Activated CD4-positive, alpha-beta T cell treated with anti-CD3 and anti-CD28 coated beads, Interleukin-2, amount 10 ng/mL, durations not matched to agents 24 days and 14 days (primary cell): ENCODE measurements around the gene DEPDC5. TPM values are rescaled to one million over a fixed set of nuclear protein-coding genes. Genes with fewer than 3 reads are reported as not detected.
A peak's percentile ranks its signal among the peaks of the same experiment; 100 is the strongest.

Experiments used
- DNase-seq: peaks from one replicate; pipeline ENCODE4 v3.0.0; 2022
- H3K27ac Mint-ChIP-seq: one replicate; pipeline ENCODE4 v1.8.0; 2022; ENCODE audit warnings: mild to moderate bottlenecking, mixed read lengths
- H3K27me3 Mint-ChIP-seq: one replicate; pipeline ENCODE4 v1.8.0; 2022; ENCODE audit warnings: mixed read lengths
- H3K36me3 Mint-ChIP-seq: one replicate; pipeline ENCODE4 v1.8.0; 2022; ENCODE audit warnings: low read depth, mild to moderate bottlenecking, mixed read lengths
- H3K4me1 Mint-ChIP-seq: one replicate; pipeline ENCODE4 v1.8.0; 2021; ENCODE audit warnings: mixed read lengths
- H3K4me3 Mint-ChIP-seq: one replicate; pipeline ENCODE4 v1.8.0; 2022; ENCODE audit warnings: mild to moderate bottlenecking, moderate library complexity, mixed read lengths
- H3K9me3 Mint-ChIP-seq: one replicate; pipeline ENCODE4 v1.8.0; 2021; ENCODE audit warnings: mixed read lengths
- intact Hi-C: fragments of 100-400 bp; cut with micrococcal nuclease; formaldehyde crosslinking; loops from one replicate; pipeline ENCODE4 v1.15.1; 2023
- total RNA-seq: library from RNA; stranded (reverse); gene quantifications from 2 replicates; pipeline ENCODE4 v1.2.3, GENCODE V29; 2022

The DEPDC5 gene
- total RNA-seq, 1 donor from 2014 or later, result 37.9 TPM

DNA sequence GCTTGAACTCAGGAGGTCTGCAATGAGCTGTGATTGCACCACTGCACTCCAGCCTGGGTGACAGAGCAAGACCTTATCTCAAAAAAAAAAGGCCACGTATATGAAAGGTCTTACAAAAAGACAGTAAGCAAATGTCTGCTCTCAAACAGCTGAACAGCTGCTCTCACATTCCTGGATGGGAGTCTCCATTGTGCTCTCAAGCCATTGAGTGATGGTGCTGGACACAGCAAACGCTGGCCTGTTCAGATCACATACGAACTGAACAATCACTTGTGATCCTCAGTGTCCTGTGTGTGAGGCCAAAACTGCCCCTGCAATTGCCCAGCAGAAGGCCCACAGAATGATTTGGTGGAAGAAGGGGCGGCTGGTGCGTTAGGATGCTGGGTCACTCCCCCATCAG lies 156.2 kb downstream of the DEPDC5 start:
- H3K27ac Mint-ChIP-seq, result no peak overlapping the region
- no peaks in the 10 kb centered on the region for H3K27me3 Mint-ChIP-seq
- intact Hi-C loops, result no loop called here

DNA sequence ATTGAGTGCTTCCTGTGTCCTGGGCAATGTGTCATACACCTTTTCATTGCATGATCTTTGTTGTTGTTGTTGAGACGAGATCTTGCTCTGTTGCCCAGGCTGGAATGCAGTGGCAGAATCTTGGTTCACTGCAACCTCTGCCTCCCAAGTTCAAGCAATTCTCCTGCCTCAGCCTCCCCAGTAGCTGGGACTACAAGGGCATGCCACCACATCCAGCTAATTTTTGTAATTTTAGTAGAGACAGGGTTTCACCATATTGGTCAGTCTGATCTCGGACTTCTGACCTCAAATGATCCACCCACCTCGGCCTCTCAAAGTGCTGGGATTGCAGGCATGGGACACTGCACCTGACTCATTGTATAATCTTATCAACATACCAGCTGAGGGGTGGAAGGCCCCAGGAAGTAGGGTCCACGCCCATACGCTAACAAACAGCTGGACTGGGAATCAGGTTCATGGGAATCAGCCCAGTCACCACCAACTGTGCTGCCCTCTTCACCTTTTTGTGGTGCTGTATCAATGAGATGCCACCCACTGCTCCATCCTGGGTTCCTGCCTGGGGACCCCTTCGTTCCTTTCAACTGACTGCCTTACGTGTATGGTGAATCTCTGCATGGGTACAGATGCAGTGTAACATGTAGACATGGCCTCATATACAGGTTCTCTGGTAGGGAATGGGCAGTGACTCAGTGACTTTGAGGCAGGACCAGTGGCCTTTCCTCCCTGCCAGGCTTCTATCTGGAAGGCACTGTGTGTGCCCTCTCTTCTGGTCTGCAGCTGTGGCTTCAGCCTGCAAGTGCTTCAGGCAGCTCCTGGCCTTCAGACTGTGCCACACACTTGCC lies 158.0 kb downstream of the DEPDC5 start:
- intact Hi-C loops, result no loop called here
- no peak for DNase-seq
- Mint-ChIP-seq H3K4me1 (no peaks in the 10 kb centered on the region), H3K4me3 (no peak overlapping the region), H3K36me3 (peaks cover 14% of the 10 kb centered on the region), H3K27ac (no peak overlapping the region), H3K9me3 (no peaks in the 10 kb centered on the region), H3K27me3 (no peaks in the 10 kb centered on the region)

More for the DNA sequence above, 156.2 kb downstream of the DEPDC5 start:
- no peaks in the 10 kb centered on the region for H3K4me1 Mint-ChIP-seq
- no peak for DNase-seq
- no peak overlapping the region for H3K4me3 Mint-ChIP-seq
- H3K36me3 Mint-ChIP-seq, result peaks cover 16% of the 10 kb centered on the region
- H3K9me3 Mint-ChIP-seq, result no peaks in the 10 kb centered on the region

DNA sequence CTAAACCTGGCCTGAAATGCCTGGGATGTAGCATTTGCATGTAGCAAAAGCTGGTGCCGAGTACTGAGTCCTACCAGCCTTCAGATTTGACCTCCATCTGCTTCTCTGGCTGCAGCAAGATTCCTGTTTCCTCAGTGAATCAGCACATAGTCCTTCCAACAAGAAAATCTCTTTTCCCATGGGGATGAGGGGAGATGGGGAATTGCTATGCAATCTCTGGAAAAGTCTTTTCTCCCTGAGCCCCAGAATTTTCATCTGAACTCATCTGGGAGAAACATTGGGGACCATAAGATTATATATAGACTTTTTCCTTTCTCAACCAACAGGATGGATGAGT lies 158.6 kb downstream of the DEPDC5 start:
- Mint-ChIP-seq H3K9me3 (no peaks in the 10 kb centered on the region), H3K4me3 (no peak overlapping the region), H3K4me1 (peaks cover 5% of the 10 kb centered on the region), H3K36me3 (peaks cover 10% of the 10 kb centered on the region), H3K27me3 (no peaks in the 10 kb centered on the region), H3K27ac (no peak overlapping the region)
- intact Hi-C loops, result no loop called here
- DNase-seq, result no peak

DNA sequence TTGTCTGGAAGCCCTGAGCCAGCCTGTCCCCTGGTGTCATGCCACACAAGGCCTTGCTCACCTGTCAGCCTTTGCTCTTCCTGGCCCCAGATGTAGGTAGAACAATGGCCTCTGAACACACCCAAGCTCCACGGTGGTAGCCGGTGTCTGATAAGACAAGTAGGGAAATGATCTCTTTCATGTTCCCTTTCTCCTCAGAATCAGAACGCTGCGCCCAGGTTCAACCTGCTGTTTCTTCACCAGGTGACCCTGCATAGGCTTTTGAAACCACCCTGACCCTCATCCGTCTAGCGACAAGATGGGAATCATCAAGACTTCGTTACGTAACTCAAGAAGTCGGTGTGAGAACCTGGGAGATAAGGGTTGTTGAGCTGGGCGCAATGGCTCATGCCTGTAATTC lies 161.8 kb downstream of the DEPDC5 start:
- DNase-seq, result no peak
- no peak overlapping the region for H3K4me3 Mint-ChIP-seq
- no peaks in the 10 kb centered on the region for H3K27me3 Mint-ChIP-seq
- H3K9me3 Mint-ChIP-seq, result no peaks in the 10 kb centered on the region
- H3K36me3 Mint-ChIP-seq, result no peaks in the 10 kb centered on the region
- H3K4me1 Mint-ChIP-seq, result peaks cover 9% of the 10 kb centered on the region
- no peak overlapping the region for H3K27ac Mint-ChIP-seq
- intact Hi-C loops, result no loop called here

DNA sequence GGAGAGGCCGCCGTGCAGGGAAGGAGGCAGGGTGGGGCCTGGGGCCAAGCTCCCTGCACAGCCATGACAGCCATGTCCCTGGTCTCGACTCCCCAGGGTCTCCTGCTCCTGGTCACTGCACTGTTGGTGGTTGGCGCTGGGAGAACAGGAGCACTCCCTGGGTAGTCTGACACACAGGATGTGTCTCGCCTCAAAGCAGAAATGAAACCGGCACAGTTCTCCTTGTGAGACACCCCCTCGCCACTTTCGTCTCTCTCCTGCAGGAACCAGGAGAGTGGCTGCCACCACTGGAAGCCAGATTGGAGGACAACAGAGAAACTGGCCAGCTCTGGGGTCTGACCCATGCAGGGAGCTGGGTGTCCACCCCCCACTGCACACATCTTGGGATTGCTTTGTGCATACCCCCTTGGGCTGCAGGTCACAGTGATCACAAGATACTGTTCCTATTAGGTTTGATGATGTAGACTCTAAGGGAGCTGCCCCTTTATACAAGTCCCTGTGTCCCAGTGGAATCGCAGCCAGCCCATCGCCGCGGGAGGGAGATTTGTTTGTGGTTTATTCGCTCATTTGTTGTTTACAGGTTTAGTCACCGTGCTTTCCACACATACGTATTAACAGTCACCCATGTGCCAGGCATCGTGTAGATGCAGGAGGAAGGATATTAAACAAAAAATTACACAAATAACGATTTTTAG lies 163.6 kb downstream of the DEPDC5 start:
- Mint-ChIP-seq H3K4me1 (peaks cover 9% of the 10 kb centered on the region), H3K4me3 (no peak overlapping the region), H3K27me3 (no peaks in the 10 kb centered on the region), H3K27ac (no peak overlapping the region), H3K9me3 (no peaks in the 10 kb centered on the region), H3K36me3 (no peaks in the 10 kb centered on the region)
- DNase-seq, result peak; percentile 68
- intact Hi-C loops, result no loop called here

DNA sequence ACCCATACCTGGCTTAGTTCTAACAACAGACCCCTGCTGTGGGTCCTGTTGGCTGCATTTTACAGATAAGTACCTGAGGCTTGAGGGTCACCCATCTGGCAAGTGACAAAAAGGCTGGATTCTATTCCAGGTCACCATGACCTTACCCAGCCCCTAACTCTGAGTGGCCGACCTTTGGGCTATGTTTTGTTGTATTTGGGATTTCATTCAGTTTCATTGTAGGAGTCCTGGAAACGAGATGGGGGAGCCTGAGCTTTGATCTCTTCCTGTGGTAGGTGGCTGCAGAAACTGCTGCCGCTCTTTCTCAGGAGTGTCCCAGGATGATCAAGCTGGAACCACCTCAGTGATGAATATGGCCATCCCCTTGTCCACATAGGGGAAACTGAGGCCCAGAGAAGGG lies 165.9 kb downstream of the DEPDC5 start:
- Mint-ChIP-seq H3K4me1 (peaks cover 21% of the 10 kb centered on the region), H3K36me3 (no peaks in the 10 kb centered on the region), H3K27me3 (peaks cover 2% of the 10 kb centered on the region), H3K9me3 (no peaks in the 10 kb centered on the region), H3K27ac (no peak overlapping the region), H3K4me3 (no peak overlapping the region)
- no peak for DNase-seq
- intact Hi-C loops, result no loop called here

DNA sequence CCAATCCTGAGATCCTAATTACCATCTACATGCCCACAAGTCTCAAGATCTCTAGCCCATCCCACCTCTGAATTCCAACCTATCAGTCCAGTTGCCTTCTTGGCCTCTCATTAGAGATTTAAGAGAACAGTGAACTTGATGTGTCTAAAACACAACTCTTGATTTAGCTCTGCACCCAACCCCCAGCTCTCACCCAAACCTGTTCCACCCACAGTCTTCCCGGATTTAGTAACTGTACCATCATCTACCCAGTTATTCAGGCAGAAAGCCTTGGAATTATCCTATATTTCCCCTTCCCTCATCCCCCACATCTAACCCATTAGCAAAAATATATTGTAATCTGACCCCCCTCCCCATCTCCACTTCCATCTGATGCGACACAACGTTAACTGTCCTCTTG lies 166.5 kb downstream of the DEPDC5 start:
- no peaks in the 10 kb centered on the region for H3K36me3 Mint-ChIP-seq
- H3K27ac Mint-ChIP-seq, result no peak overlapping the region
- DNase-seq, result no peak
- peaks cover 4% of the 10 kb centered on the region for H3K9me3 Mint-ChIP-seq
- intact Hi-C loops, result no loop called here
- no peak overlapping the region for H3K4me3 Mint-ChIP-seq
- H3K4me1 Mint-ChIP-seq, result peaks cover 21% of the 10 kb centered on the region
- H3K27me3 Mint-ChIP-seq, result peaks cover 6% of the 10 kb centered on the region

DNA sequence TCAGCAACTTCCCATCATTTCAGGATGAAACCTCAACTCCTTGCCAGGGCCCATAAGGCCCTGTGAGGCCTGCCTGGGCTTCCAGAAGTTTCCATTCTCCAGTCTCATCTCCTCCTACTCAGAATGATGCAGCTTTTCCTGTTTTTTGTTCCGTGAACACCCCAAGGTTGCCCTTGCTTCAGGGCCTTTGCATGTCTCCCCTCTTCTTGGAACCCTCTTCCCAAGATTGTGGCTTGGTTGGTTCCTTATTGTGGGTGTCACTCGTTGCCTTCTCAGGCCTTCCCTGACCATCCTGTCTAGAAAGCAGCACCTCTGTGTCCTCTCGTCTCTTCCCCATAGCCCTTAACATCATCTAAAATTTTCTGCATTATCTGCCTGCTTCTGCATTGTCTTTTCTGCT lies 167.3 kb downstream of the DEPDC5 start:
- Mint-ChIP-seq H3K36me3 (no peaks in the 10 kb centered on the region), H3K9me3 (peaks cover 4% of the 10 kb centered on the region), H3K27me3 (peaks cover 11% of the 10 kb centered on the region), H3K4me1 (peaks cover 21% of the 10 kb centered on the region), H3K4me3 (no peak overlapping the region), H3K27ac (no peak overlapping the region)
- intact Hi-C loops, result no loop called here
- no peak for DNase-seq

DNA sequence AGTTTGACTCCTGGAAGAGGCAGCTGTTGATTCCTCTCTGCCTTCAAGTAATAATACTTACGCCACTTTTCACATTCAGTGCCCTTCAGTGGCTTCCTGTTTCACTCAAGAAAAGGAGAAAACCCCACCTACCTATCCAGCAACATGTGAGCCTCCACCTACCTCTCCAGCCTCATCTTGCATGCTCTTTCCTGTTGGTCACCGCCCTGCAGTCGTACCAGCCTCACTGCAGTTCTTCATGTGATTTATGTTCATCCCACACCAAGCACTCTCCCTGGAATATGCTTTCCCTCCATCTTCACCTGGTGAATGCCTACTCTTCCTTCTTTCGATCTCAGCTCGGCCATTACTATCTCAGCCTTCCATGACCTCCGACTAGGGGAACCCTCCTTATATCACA lies 168.7 kb downstream of the DEPDC5 start:
- H3K27me3 Mint-ChIP-seq, result peaks cover 12% of the 10 kb centered on the region

DNA sequence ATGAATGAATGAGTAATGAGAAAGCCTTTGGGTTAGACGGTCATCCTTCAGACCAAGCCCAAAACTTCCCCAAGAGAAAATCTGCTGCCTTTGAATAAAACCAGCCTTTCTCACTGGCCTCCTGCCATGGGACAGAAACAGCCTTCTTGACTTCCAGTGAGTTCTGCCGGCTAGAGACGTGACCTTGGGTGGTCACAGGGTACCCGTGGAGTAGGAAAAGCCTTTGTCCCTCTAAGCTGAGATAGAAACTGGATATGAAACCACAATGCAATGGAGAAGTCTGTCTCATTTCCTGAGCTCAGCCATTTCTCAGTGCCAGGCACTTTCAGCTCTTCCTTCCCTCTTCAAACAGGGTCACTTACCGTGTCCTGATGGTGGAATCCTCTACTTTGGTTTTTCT lies 169.3 kb downstream of the DEPDC5 start:
- no peak overlapping the region for H3K27ac Mint-ChIP-seq
- peaks cover 12% of the 10 kb centered on the region for H3K4me1 Mint-ChIP-seq
- H3K9me3 Mint-ChIP-seq, result peaks cover 4% of the 10 kb centered on the region
- H3K4me3 Mint-ChIP-seq, result no peak overlapping the region
- H3K36me3 Mint-ChIP-seq, result no peaks in the 10 kb centered on the region
- peaks cover 14% of the 10 kb centered on the region for H3K27me3 Mint-ChIP-seq
- intact Hi-C loops, result no loop called here
- no peak for DNase-seq

More for the DNA sequence above, 168.7 kb downstream of the DEPDC5 start:
- DNase-seq, result no peak
- intact Hi-C loops, result no loop called here
- Mint-ChIP-seq H3K36me3 (no peaks in the 10 kb centered on the region), H3K4me3 (no peak overlapping the region), H3K9me3 (peaks cover 4% of the 10 kb centered on the region), H3K27ac (no peak overlapping the region), H3K4me1 (peaks cover 15% of the 10 kb centered on the region)

DNA sequence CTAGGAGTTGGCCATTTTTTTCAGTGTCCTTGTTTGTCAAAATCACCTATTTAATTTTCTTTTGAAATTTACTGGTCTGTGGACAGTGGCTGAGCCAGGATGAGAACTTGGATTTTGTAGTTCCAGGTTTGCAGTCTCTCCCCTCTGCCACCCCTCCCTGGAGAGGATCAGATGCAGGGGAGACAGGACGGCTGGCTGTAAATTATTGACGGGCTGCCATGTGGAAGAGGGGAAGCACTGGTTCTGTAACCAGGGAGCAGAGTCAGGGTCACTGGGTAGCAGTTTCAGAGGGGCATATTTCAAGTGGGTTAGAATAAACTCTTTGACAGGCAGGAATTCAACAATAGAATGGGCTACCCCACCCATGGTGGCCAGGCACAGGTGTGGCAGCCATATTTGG lies 169.9 kb downstream of the DEPDC5 start:
- Mint-ChIP-seq H3K36me3 (no peaks in the 10 kb centered on the region), H3K27me3 (peaks cover 14% of the 10 kb centered on the region), H3K27ac (no peak overlapping the region), H3K9me3 (peaks cover 4% of the 10 kb centered on the region), H3K4me3 (no peak overlapping the region), H3K4me1 (peaks cover 12% of the 10 kb centered on the region)
- intact Hi-C loops, result no loop called here
- DNase-seq, result no peak

DNA sequence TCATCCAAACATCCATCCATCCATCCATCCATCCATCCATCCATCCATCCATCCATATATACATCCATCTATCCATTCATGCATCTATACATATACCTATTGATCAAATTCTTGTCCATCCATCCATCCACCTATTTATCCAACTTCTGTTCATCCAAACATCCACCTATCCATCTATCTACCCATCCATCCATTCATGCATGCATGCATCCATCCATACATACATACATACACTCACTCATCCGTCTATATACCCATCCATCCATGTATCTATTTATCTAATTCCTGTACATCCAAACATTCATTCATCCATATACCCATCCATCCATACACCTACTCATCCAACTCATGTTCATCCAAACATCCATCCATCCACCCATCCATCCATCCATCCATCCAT lies 171.2 kb downstream of the DEPDC5 start:
- intact Hi-C loops, result no loop called here
- Mint-ChIP-seq H3K4me3 (no peak overlapping the region), H3K36me3 (no peaks in the 10 kb centered on the region)

DNA sequence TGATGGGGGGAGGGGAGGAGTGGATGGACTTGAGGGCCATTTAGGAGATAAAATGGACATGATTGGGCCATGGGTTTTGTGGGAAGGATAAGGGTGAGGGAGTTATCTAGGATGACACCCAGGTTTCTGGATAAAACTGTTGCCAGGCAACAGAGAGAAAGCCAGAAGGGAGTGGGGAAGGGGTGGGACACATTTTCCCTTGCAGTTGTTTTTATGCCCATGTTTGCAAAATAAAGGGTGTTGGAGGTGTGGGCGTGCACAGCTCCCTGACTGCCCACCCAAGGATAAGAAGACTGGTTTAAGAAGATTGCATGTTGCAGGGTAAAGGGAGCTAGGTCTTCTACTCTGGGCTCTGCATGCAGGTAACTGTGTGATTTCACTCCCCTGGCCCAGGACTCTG lies 172.2 kb downstream of the DEPDC5 start:
- H3K4me3 Mint-ChIP-seq, result no peak overlapping the region
- H3K27me3 Mint-ChIP-seq, result peaks cover 21% of the 10 kb centered on the region
- no peak for DNase-seq
- intact Hi-C loops, result no loop called here
- H3K36me3 Mint-ChIP-seq, result no peaks in the 10 kb centered on the region
- no peak overlapping the region for H3K27ac Mint-ChIP-seq
- peaks cover 12% of the 10 kb centered on the region for H3K4me1 Mint-ChIP-seq
- H3K9me3 Mint-ChIP-seq, result peaks cover 4% of the 10 kb centered on the region

More for the DNA sequence above, 171.2 kb downstream of the DEPDC5 start:
- Mint-ChIP-seq H3K4me1 (peaks cover 12% of the 10 kb centered on the region), H3K27me3 (peaks cover 18% of the 10 kb centered on the region), H3K27ac (no peak overlapping the region), H3K9me3 (peaks cover 4% of the 10 kb centered on the region)
- no peak for DNase-seq

DNA sequence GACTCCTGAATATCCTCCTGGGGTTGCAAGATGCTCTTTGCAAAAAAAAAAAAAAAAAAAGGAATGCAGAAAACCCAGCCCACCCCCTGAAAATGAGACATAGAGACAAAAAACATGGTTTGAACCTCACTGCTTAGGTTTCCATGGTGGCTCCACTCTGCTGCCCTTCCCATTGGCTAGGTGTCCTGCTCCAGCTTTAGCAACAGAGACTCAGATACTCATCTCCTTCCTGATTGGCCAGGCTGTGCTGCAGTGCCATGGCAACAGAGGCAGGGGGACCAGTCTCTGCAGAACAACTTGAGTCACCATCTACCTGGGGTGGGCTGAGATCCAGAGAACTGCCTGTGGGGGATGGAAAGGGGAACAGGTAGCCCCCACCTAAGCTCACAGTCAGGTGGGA lies 173.2 kb downstream of the DEPDC5 start:
- no peak overlapping the region for H3K27ac Mint-ChIP-seq
- peaks cover 4% of the 10 kb centered on the region for H3K9me3 Mint-ChIP-seq
- no peaks in the 10 kb centered on the region for H3K36me3 Mint-ChIP-seq
- intact Hi-C loops, result no loop called here
- DNase-seq, result no peak
- H3K4me1 Mint-ChIP-seq, result peaks cover 14% of the 10 kb centered on the region
- no peak overlapping the region for H3K4me3 Mint-ChIP-seq
- peaks cover 24% of the 10 kb centered on the region for H3K27me3 Mint-ChIP-seq
